GM10266 (cell line): ENCODE data around the gene IGF1R.

ENCODE experiments used
- DNase-seq: peaks from one replicate; pipeline ENCODE4 v3.0.0; 2012; ENCODE audit errors: extremely low spot score
- CTCF ChIP-seq: IDR thresholded peaks from 2 replicates; pipeline ENCODE4 v1.5.1; 2012; ENCODE audit warnings: mild to moderate bottlenecking, low read depth; ENCODE audit not compliant: control insufficient read depth, insufficient read depth; ENCODE audit errors: missing control alignments

IGF1R gene

GRCh38 chr15:98720577-98721565, 72.5 kb downstream of the IGF1R start:
- no peak for DNase-seq
- TF ChIP-seq CTCF, result no peak

- TF ChIP-seq CTCF, result no peak
Observed at GRCh38 chr15:98722209-98722608, 73.9 kb downstream of the IGF1R start.

DNA sequence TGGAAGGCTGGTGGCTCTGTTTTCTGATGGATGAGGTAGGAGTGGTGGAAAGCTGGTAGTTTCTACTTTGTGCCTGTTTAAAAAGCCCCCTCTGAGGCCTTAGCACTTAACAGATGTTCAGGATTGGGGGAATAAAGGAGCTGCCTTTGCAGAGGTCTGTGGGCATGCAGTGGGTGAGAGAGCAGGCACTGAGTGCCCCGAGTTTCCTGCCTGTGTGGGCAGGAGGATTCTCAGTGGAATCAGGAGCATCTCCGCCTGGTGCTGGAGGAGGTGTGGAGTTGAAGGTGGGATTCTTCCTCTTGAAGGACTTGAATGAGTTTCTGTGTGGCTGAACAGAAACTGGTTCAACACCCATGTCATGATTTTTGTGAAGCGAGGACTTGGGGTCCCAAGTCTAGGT, 74.3 kb downstream of the IGF1R start:
- DNase-seq, result no peak
- no peak for TF ChIP-seq CTCF

More at GRCh38 chr15:98722209-98722608, 73.9 kb downstream of the IGF1R start:
- DNase-seq, result no peak

DNA sequence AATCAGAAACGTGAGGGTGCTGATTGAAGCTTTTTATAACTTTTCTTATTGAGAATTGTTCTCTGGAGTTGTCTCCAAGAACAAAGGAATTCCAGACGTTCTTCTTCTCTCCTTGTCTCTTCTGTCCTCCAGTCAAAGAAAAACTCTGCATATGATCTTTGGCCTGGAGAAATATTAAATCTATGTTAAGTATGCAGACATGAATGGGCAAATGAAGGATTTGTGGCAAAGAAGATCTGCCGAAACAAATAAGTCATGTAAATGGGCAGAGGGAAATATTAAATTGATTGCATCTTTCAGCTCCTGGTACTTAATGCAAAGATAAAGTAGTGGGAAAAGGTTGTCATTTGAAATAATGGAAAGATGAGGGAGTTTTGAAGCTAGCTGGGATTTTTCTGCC, 74.9 kb downstream of the IGF1R start:
- TF ChIP-seq CTCF, result no peak
- DNase-seq, result no peak

DNA sequence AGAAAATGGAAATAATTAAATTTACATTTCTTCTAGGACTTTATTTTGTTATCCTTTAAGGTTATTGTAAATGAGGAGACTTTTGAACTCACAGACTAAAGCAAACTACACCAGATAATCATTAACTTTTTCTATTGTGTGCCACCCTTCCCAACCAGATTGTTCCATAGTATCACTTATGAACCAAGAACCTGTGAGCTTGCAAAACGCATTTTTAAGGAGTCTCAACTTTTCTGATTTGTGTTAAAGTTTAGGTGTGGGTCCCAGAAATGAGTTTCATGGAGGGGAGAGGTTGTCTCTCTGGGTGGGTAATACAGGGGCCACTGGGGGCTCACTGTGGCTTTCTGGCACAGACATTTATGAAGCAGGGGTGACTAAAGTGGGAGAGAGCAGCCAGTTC, 75.7 kb downstream of the IGF1R start:
- TF ChIP-seq CTCF, result no peak
- no peak for DNase-seq

DNA sequence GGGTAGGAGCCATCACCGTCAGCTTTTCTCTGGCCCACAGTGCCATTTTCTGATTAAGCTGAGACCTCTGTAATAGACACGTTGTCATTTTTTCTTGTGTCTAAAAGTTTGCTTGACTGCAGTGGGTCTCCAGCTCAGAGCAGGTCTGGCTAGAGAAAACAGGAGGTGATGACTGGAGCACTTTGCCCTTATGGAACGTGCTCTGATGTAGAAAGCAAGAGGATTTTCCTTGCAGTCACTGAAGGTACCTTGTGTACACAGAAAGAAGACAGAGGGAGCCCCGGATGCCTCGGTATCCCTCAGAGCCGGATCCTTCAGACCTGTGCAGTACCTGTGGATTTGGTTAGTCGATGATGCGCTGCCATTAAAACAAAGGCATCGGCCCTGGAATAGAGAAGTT, 76.2 kb downstream of the IGF1R start:
- TF ChIP-seq CTCF, result no peak

GRCh38 chr15:98725874-98726273, 77.5 kb downstream of the IGF1R start:
- TF ChIP-seq CTCF, result no peak
- no peak for DNase-seq

More for the DNA sequence above, 76.2 kb downstream of the IGF1R start:
- DNase-seq, result no peak
